A549 (cell line): ENCODE results near the gene SLC5A10. TPM values are rescaled to one million over a fixed set of nuclear protein-coding genes. Genes with fewer than 3 reads are reported as not detected.

Experiments used
- ATAC-seq, 2 experiments: fragments of 200-7000 bp in 1 of 2; fragments of >200 bp in 1 of 2; cut with Nextera tagmentation in 1 of 2; cut with Tn5 transposase in 1 of 2; 3 replicates each; pipeline versions ENCODE4 v1.8.0 to v1.9.1; 2018 to 2020; ENCODE audit warnings: mild to moderate bottlenecking in 1 of 2, moderate library complexity in 1 of 2
- CTCF ChIA-PET: fragments of 300-600 bp; sonication (Branson Sonifier 250); formaldehyde crosslinking; extraction: SDS; loops from one replicate; lab custom pipeline; 2021; ENCODE audit warnings: antibody characterized with exemption, inconsistent platforms; lab: Yijun Ruan, JAX
- POLR2A ChIA-PET: fragments of 350-600 bp; formaldehyde crosslinking; extraction: SDS; loops from one replicate; lab custom pipeline; 2021; ENCODE audit warnings: antibody characterized with exemption, inconsistent platforms; lab: Yijun Ruan, JAX
- DNase-seq, 2 experiments: peaks; one replicate each; pipeline versions ENCODE4 v3.0.0 to v3.0.0-alpha.2; 2011 to 2016; ENCODE audit warnings: low read depth in 1 of 2, low spot score in 1 of 2
- FAIRE-seq: peaks from 2 replicates; lab custom pipeline; 2011; peaks lifted over from hg19 to GRCh38; lab: Jason Lieb, UNC
- H3K27ac ChIP-seq, 2 experiments: fragments of >200 bp; sonication (Bioruptor Twin); formaldehyde crosslinking; 3 replicates each; pipeline ENCODE4 v1.5.1; 2016 to 2017
- H3K4me1 ChIP-seq: fragments of >200 bp; sonication (Bioruptor Twin); formaldehyde crosslinking; 3 replicates; pipeline ENCODE4 v1.6.1; 2016
- H3K4me2 ChIP-seq: fragments of >200 bp; sonication (Bioruptor Twin); formaldehyde crosslinking; 3 replicates; pipeline ENCODE4 v1.6.1; 2016
- H3K4me3 ChIP-seq: fragments of >200 bp; sonication (Bioruptor Twin); formaldehyde crosslinking; 3 replicates; pipeline ENCODE4 v1.5.1; 2016
- H3K9me3 ChIP-seq: fragments of >200 bp; sonication (Bioruptor Twin); formaldehyde crosslinking; 3 replicates; pipeline ENCODE4 v1.6.1; 2016
- ATOH8 ChIP-seq: fragments of 250-450 bp; sonication (Bioruptor Pico); IDR thresholded peaks from 2 replicates; pipeline ENCODE4 v1.5.0; 2020; ENCODE audit warnings: low read depth, mild to moderate bottlenecking, moderate library complexity
- CHD2 ChIP-seq: fragments of 150-350 bp; IDR thresholded peaks from 2 replicates; pipeline ENCODE4 v1.6.1; 2014; ENCODE audit warnings: low read length; ENCODE audit not compliant: partially characterized antibody
- CHD4 ChIP-seq: fragments of 200-600 bp; sonication (generic); IDR thresholded peaks from 2 replicates; pipeline ENCODE4 v1.6.1; 2016; ENCODE audit warnings: antibody characterized with exemption, mild to moderate bottlenecking, borderline replicate concordance
- CTCF ChIP-seq: fragments of >200 bp; sonication (Bioruptor Twin); formaldehyde crosslinking; IDR thresholded peaks from 3 replicates; pipeline ENCODE4 v1.5.1; 2016
- E2F6 ChIP-seq: IDR thresholded peaks from 2 replicates; pipeline ENCODE4 v1.6.1; 2012; ENCODE audit warnings: low read depth, borderline replicate concordance
- EHF ChIP-seq: fragments of 250-450 bp; sonication (Bioruptor Pico); IDR thresholded peaks from 2 replicates; pipeline ENCODE4 v1.5.0; 2020; ENCODE audit warnings: mild to moderate bottlenecking
- EHMT2 ChIP-seq: fragments of 200-600 bp; sonication (generic); IDR thresholded peaks from 2 replicates; pipeline ENCODE4 v1.6.1; 2016; ENCODE audit warnings: antibody characterized with exemption, low read depth, mild to moderate bottlenecking, moderate library complexity
- FOSL2 ChIP-seq, 2 experiments: fragments of 450-650 bp in 1 of 2; fragments of >200 bp in 1 of 2; sonication (Bioruptor Twin) in 1 of 2; formaldehyde crosslinking; IDR thresholded peaks; 2 replicates each; pipeline versions ENCODE4 v1.5.0 to v1.6.1; 2016 to 2020; ENCODE audit warnings: mild to moderate bottlenecking in 1 of 2, moderate library complexity in 1 of 2
- FOXS1 ChIP-seq: fragments of 250-450 bp; sonication (Bioruptor Pico); IDR thresholded peaks from 2 replicates; pipeline ENCODE4 v1.5.0; 2020; ENCODE audit warnings: mild to moderate bottlenecking, moderate library complexity
- HEYL ChIP-seq: fragments of 250-450 bp; sonication (Bioruptor Pico); IDR thresholded peaks from 2 replicates; pipeline ENCODE4 v1.8.0; 2021; ENCODE audit warnings: mild to moderate bottlenecking, moderate library complexity
- MAZ ChIP-seq: fragments of 150-350 bp; IDR thresholded peaks from 2 replicates; pipeline ENCODE4 v1.6.1; 2014; ENCODE audit warnings: antibody characterized with exemption, low read depth, low read length, borderline replicate concordance
- POLR2A ChIP-seq: IDR thresholded peaks from 2 replicates; pipeline ENCODE4 v1.6.1; 2012; ENCODE audit warnings: mild to moderate bottlenecking, low read length
- REST ChIP-seq: fragments of 200-600 bp; sonication (generic); IDR thresholded peaks from 2 replicates; pipeline ENCODE4 v1.6.1; 2016; ENCODE audit warnings: antibody characterized with exemption, mild to moderate bottlenecking, moderate library complexity
- TP53 ChIP-seq: fragments of 250-450 bp; sonication (Bioruptor Pico); IDR thresholded peaks from 2 replicates; pipeline ENCODE4 v1.5.0; 2021; ENCODE audit warnings: mild to moderate bottlenecking, moderate library complexity
- ZFP36 ChIP-seq: fragments of 450-650 bp; IDR thresholded peaks from 2 replicates; pipeline ENCODE4 v1.6.1; 2014; ENCODE audit warnings: borderline replicate concordance; ENCODE audit not compliant: partially characterized antibody
- ZSCAN20 ChIP-seq: fragments of 250-450 bp; sonication (Bioruptor Pico); IDR thresholded peaks from 2 replicates; pipeline ENCODE4 v1.8.0; 2022; ENCODE audit warnings: mild to moderate bottlenecking, moderate library complexity
- WGBS: methylation state at CpG from one replicate; pipeline ENCODE4 v1.1.6; 2017; ENCODE audit errors: missing lambda C conversion rate; 5-methylcytosine and 5-hydroxymethylcytosine counted together
- polyA plus RNA-seq, 4 experiments: library from polyadenylated mRNA; depleted of rRNA in 3 of 4; stranded (reverse); fragments of >200 nt; fragmentation: RNase III in 1 of 4; extraction: RNeasy Plus Mini Kit Qiagen cat#74134 plus additional on column Dnase treatment in 1 of 4; gene quantifications; 2 replicates in 3 of 4; 3 replicates in 1 of 4; pipeline ENCODE4 v1.2.3, GENCODE V29; 2011 to 2017

Gene SLC5A10
- polyA plus RNA-seq, 2 of the 4 experiments (the other 2 are of a cell fraction) = 0.15 to 0.28 TPM

- TF ChIP-seq ATOH8 (no peak), FOXS1 (CRISPR knock-in tag) (no peak), POLR2A (no peak), EHMT2 (no peak), ZSCAN20 (CRISPR knock-in tag) (no peak), FOSL2 (IDR thresholded peaks at IDR 0.05) (no peak), FOSL2 (CRISPR knock-in tag; IDR thresholded peaks at IDR 0.05) (no peak), ZFP36 (no peak)
Measured at GRCh38 chr17:18971801-18972200, 19.8 kb downstream of the SLC5A10 start (continued).

- 91% methylated on average over 10 of the region's 10 CpGs for WGBS
- H3K4me2 ChIP-seq = no peak overlapping the region
- no peaks in the 10 kb centered on the region for H3K9me3 ChIP-seq
- FAIRE-seq (no peak), ATAC-seq (no peak)
- no peak overlapping the region for H3K4me3 ChIP-seq
- CTCF ChIA-PET = interaction anchor here (1.2 to 20.6 kb wide), 2 partner anchors 13 to 14 kb away, joined by 4 to 215 read pairs; no protein-coding TSS in a partner anchor
- TF ChIP-seq CHD2 = no peak
- TF ChIP-seq MAZ = no peak
- TF ChIP-seq, all 56 proteins: peak for 0
- Histone ChIP-seq H3K27ac (peak overlapping the region in 1 of 2 experiments; percentile 32; a peak in 1 of 6 replicates), H3K4me1 (peaks cover 7% of the 10 kb centered on the region)
- DNase-seq = no peak
- POLR2A ChIA-PET = no interaction called here
Measured at GRCh38 chr17:18974407-18975149, 22.6 kb downstream of the SLC5A10 start.

GRCh38 chr17:18975597-18975996 is 23.6 kb downstream of the SLC5A10 start:
- DNase-seq (no peak), FAIRE-seq (no peak), ATAC-seq (no peak)
- Histone ChIP-seq H3K27ac (no peak overlapping the region), H3K4me1 (no peaks in the 10 kb centered on the region), H3K9me3 (no peaks in the 10 kb centered on the region), H3K4me3 (no peak overlapping the region), H3K4me2 (no peak overlapping the region)
- ChIA-PET POLR2A (no interaction called here), CTCF (interaction anchor here (1.2 to 20.6 kb wide), 4 partner anchors 10 to 22 kb away, joined by 3 to 215 read pairs (median 6); no protein-coding TSS in a partner anchor)
- 95% methylated on average over 13 of the region's 13 CpGs for WGBS
- TF ChIP-seq E2F6 = no peak
- no peak for TF ChIP-seq CTCF
- TF ChIP-seq TP53 (CRISPR knock-in tag) = no peak
- TF ChIP-seq CHD4 = no peak
- no peak for TF ChIP-seq HEYL
- TF ChIP-seq REST = no peak
- TF ChIP-seq EHF (CRISPR knock-in tag) = no peak
